PC-3 (cell line): ENCODE results near the gene TSEN54. TPM values are rescaled to one million over a fixed set of nuclear protein-coding genes. Genes with fewer than 3 reads are reported as not detected.

Experiments
- ATAC-seq: fragments of 200-7000 bp; cut with Tn5 transposase; 2 replicates; pipeline ENCODE4 v1.9.1; 2020; ENCODE audit warnings: mild to moderate bottlenecking, moderate library complexity
- BruUV-seq: library from RNA; stranded (reverse); fragments of 400-500 nt; replicated peaks from 2 replicates; lab custom pipeline; 2021; lab: Mats Ljungman, UMichigan
- CTCF ChIA-PET: fragments of 300-600 bp; sonication (Branson Sonifier 250); formaldehyde crosslinking; loops from one replicate; lab custom pipeline; 2022; ENCODE audit warnings: antibody characterized with exemption; lab: Charles Lee
- POLR2A ChIA-PET: fragments of 300-600 bp; sonication (Branson Sonifier 250); formaldehyde crosslinking; loops from one replicate; lab custom pipeline; 2022; ENCODE audit warnings: antibody characterized with exemption; ENCODE audit not compliant: unreplicated experiment; lab: Charles Lee
- DNase-seq: peaks from one replicate; pipeline ENCODE4 v3.0.0-alpha.2; 2015
- H2AFZ ChIP-seq: fragments of 300-600 bp; sonication (generic); 2 replicates; pipeline ENCODE4 v1.6.0; 2016; ENCODE audit warnings: antibody characterized with exemption, low read length
- H3F3A ChIP-seq: fragments of 300-600 bp; sonication (generic); one replicate; pipeline ENCODE4 v1.6.0; 2017; ENCODE audit warnings: antibody characterized with exemption, low read length, control low read depth, mild to moderate bottlenecking; ENCODE audit not compliant: unreplicated experiment
- H3K27ac ChIP-seq: fragments of 300-600 bp; sonication (generic); 2 replicates; pipeline ENCODE4 v1.5.1; 2016; ENCODE audit warnings: mild to moderate bottlenecking, low read length
- H3K27me3 ChIP-seq: fragments of 300-600 bp; sonication (generic); 2 replicates; pipeline ENCODE4 v1.6.1; 2016; ENCODE audit warnings: low read length, mixed read lengths
- H3K36me3 ChIP-seq: fragments of 300-600 bp; sonication (generic); 2 replicates; pipeline ENCODE4 v1.6.1; 2016; ENCODE audit warnings: low read depth, mixed run types, low read length, mixed read lengths
- H3K4me1 ChIP-seq: fragments of 300-600 bp; sonication (generic); 2 replicates; pipeline ENCODE4 v1.5.1; 2016; ENCODE audit warnings: low read length; ENCODE audit not compliant: insufficient read depth
- H3K4me2 ChIP-seq: fragments of 300-600 bp; sonication (generic); 2 replicates; pipeline ENCODE4 v1.6.0; 2016; ENCODE audit warnings: low read length
- H3K4me3 ChIP-seq: fragments of 300-600 bp; sonication (generic); 2 replicates; pipeline ENCODE4 v1.5.1; 2016; ENCODE audit warnings: mild to moderate bottlenecking, low read length, mixed read lengths
- H3K79me2 ChIP-seq: fragments of 300-600 bp; sonication (generic); 2 replicates; pipeline ENCODE4 v1.6.1; 2017; ENCODE audit warnings: low read length, mixed read lengths
- H3K9ac ChIP-seq: fragments of 300-600 bp; sonication (generic); 2 replicates; pipeline ENCODE4 v1.6.0; 2016; ENCODE audit warnings: mild to moderate bottlenecking, low read length
- H3K9me2 ChIP-seq: fragments of 300-600 bp; sonication (generic); replicated peaks from 2 replicates; pipeline ENCODE4 v1.6.1; 2016; ENCODE audit warnings: mixed run types, low read length, mixed read lengths
- H3K9me3 ChIP-seq: fragments of 300-600 bp; sonication (generic); 2 replicates; pipeline ENCODE4 v1.6.1; 2016; ENCODE audit warnings: low read length, mixed read lengths
- H4K20me1 ChIP-seq: fragments of 300-600 bp; sonication (generic); 2 replicates; pipeline ENCODE4 v1.6.1; 2016; ENCODE audit warnings: low read length, mixed read lengths
- EZH2 ChIP-seq: fragments of 300-600 bp; sonication (generic); IDR thresholded peaks from one replicate; pipeline ENCODE4 v1.6.1; 2017; ENCODE audit warnings: antibody characterized with exemption, mild to moderate bottlenecking, low read length; ENCODE audit not compliant: unreplicated experiment
- EZH2phosphoT487 ChIP-seq: fragments of 300-600 bp; sonication (generic); IDR thresholded peaks from 2 replicates; pipeline ENCODE4 v1.6.1; 2018; ENCODE audit warnings: mild to moderate bottlenecking, antibody characterized with exemption, low read length, borderline replicate concordance
- intact Hi-C: fragments of 100-400 bp; cut with micrococcal nuclease; formaldehyde crosslinking; loops from 2 replicates; pipeline ENCODE4 v1.9.0; 2023
- total RNA-seq: library from RNA; depleted of rRNA; stranded (reverse); fragments of >200 nt; gene quantifications from 2 replicates; pipeline ENCODE4 v1.2.3, GENCODE V29; 2014
- TF ChIP-seq, protein P1 (sequence below): fragments of 300-600 bp; sonication (generic); conservative IDR thresholded peaks from 2 replicates; pipeline ENCODE4 v1.5.1; 2017; ENCODE audit warnings: antibody characterized with exemption, low read depth, mild to moderate bottlenecking, low read length

The TSEN54 gene
- total RNA-seq, 1 experiment from 2014 or later, result 61.6 TPM

DNA sequence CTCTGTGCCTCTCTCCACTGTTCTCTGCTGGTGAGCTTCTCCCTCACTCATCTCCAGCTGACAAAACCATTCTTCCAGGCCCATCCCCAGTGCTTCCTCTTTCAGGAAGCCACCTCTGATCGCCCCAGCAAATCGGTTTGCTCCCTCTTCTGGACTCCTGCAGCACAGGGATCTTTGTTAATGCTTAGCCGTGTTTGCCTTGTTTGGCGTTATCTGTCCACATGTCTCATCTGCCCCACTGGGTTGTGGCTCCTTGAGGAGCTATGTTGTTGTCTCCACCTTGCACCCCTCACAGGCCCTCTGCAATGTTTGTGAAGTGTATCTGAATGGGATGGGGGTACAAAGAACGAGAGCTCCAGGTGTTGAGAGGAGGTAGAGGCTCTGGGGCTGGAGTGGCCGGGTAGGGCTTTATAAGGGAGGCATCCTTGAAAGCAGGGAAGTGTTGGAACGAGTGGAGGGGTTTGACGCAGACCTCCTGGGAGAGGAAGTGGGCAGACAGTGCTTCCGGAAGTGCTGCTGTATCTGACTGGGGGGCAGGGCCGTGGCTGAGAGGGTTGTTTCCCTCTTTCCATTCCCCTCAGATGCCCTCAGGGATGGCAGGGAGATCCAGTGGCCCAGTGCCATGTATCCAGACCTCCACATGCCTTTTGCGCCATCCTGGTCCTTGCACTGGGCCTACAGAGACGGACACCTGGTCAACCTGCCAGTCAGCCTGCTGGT lies 28.8 kb upstream of the TSEN54 start:
- TF ChIP-seq EZH2, result no peak
- Histone ChIP-seq H3K36me3 (peaks cover under 1% of the 10 kb centered on the region; the same call in 1 of the 2 replicates), H3F3A (no peaks in the 10 kb centered on the region), H3K4me1 (no peaks in the 10 kb centered on the region), H3K4me2 (no peak overlapping the region), H3K9me3 (no peaks in the 10 kb centered on the region), H2AFZ (no peak overlapping the region), H3K9me2 (no peaks in the 10 kb centered on the region), H4K20me1 (no peaks in the 10 kb centered on the region), H3K79me2 (no peaks in the 10 kb centered on the region), H3K9ac (no peak overlapping the region), H3K4me3 (no peak overlapping the region), H3K27ac (no peak overlapping the region), H3K27me3 (no peaks in the 10 kb centered on the region)
- ChIA-PET POLR2A (interaction anchor here (0.7 kb wide), 1 partner anchor 142 kb away, joined by 4 read pairs; no protein-coding TSS in a partner anchor), CTCF (no interaction called here)
- intact Hi-C loops, result loop anchor here (1.0 kb wide), 1 partner anchor 61 kb away; no protein-coding TSS in a partner anchor
- ATAC-seq, result no peak
- BruUV-seq, result no TSS peak
- no peak for DNase-seq

- intact Hi-C loops, result no loop called here
- no peaks in the 10 kb centered on the region for H4K20me1 ChIP-seq
- DNase-seq, result no peak
- BruUV-seq, result no TSS peak
- TF ChIP-seq EZH2phosphoT487 (no peak), EZH2 (no peak)
- TF ChIP-seq, protein P1, sequence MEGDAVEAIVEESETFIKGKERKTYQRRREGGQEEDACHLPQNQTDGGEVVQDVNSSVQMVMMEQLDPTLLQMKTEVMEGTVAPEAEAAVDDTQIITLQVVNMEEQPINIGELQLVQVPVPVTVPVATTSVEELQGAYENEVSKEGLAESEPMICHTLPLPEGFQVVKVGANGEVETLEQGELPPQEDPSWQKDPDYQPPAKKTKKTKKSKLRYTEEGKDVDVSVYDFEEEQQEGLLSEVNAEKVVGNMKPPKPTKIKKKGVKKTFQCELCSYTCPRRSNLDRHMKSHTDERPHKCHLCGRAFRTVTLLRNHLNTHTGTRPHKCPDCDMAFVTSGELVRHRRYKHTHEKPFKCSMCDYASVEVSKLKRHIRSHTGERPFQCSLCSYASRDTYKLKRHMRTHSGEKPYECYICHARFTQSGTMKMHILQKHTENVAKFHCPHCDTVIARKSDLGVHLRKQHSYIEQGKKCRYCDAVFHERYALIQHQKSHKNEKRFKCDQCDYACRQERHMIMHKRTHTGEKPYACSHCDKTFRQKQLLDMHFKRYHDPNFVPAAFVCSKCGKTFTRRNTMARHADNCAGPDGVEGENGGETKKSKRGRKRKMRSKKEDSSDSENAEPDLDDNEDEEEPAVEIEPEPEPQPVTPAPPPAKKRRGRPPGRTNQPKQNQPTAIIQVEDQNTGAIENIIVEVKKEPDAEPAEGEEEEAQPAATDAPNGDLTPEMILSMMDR, result no peak
- H2AFZ ChIP-seq, result no peak overlapping the region
- POLR2A ChIA-PET, result no interaction called here
- CTCF ChIA-PET, result no interaction called here
- no peaks in the 10 kb centered on the region for H3K27me3 ChIP-seq
- no peak overlapping the region for H3K4me2 ChIP-seq
- peaks cover 12% of the 10 kb centered on the region for H3K36me3 ChIP-seq
- ATAC-seq, result no peak
- H3K27ac ChIP-seq, result no peak overlapping the region
- no peaks in the 10 kb centered on the region for H3K9me3 ChIP-seq
- H3K9ac ChIP-seq, result no peak overlapping the region
- H3K4me1 ChIP-seq, result no peaks in the 10 kb centered on the region
- H3F3A ChIP-seq, result no peaks in the 10 kb centered on the region
- H3K79me2 ChIP-seq, result no peaks in the 10 kb centered on the region
- H3K4me3 ChIP-seq, result no peak overlapping the region
- H3K9me2 ChIP-seq, result no peaks in the 10 kb centered on the region
Measured at GRCh38 chr17:75488693-75489510, 27.4 kb upstream of the TSEN54 start.

- H3K27me3 ChIP-seq, result no peaks in the 10 kb centered on the region
- H3K9me3 ChIP-seq, result no peaks in the 10 kb centered on the region
- no peak for DNase-seq
- no peak overlapping the region for H2AFZ ChIP-seq
- POLR2A ChIA-PET, result no interaction called here
- H3K9ac ChIP-seq, result no peak overlapping the region
- no peaks in the 10 kb centered on the region for H3K9me2 ChIP-seq
- no peak overlapping the region for H3K27ac ChIP-seq
- intact Hi-C loops, result no loop called here
- no peak overlapping the region for H3K4me3 ChIP-seq
- no peaks in the 10 kb centered on the region for H4K20me1 ChIP-seq
- no peak overlapping the region for H3K4me2 ChIP-seq
- H3F3A ChIP-seq, result no peaks in the 10 kb centered on the region
- H3K36me3 ChIP-seq, result peaks cover 12% of the 10 kb centered on the region
- no peak for TF ChIP-seq EZH2phosphoT487
- TF ChIP-seq, protein P1, result no peak
- TF ChIP-seq EZH2, result no peak
- ATAC-seq, result no peak
- no peaks in the 10 kb centered on the region for H3K4me1 ChIP-seq
- H3K79me2 ChIP-seq, result no peaks in the 10 kb centered on the region
- BruUV-seq, result no TSS peak
- CTCF ChIA-PET, result no interaction called here
Measured at GRCh38 chr17:75489511-75489955, 26.8 kb upstream of the TSEN54 start.
